IMR-90 (cell line): Measurements from ENCODE around the gene INTS3. TPM values are rescaled to one million over a fixed set of nuclear protein-coding genes. Genes with fewer than 3 reads are reported as not detected.

Experiments used
- ATAC-seq: fragments of 200-7000 bp; cut with Tn5 transposase; 2 replicates; pipeline ENCODE4 v1.9.1; 2020; ENCODE audit warnings: low read depth, mild to moderate bottlenecking, moderate library complexity
- BruUV-seq: library from RNA; stranded (reverse); fragments of 400-500 nt; replicated peaks from 2 replicates; lab custom pipeline; 2021; lab: Mats Ljungman, UMichigan
- CTCF ChIA-PET: fragments of 300-600 bp; formaldehyde crosslinking; extraction: SDS; loops from one replicate; lab custom pipeline; 2021; ENCODE audit warnings: antibody characterized with exemption; lab: Yijun Ruan, JAX
- POLR2A ChIA-PET: fragments of 300-600 bp; sonication (Branson Sonifier 250); formaldehyde crosslinking; loops from one replicate; lab custom pipeline; 2022; ENCODE audit warnings: antibody characterized with exemption; ENCODE audit not compliant: unreplicated experiment; lab: Charles Lee
- DNase-seq: peaks from one replicate; pipeline ENCODE4 v3.0.0; 2013
- H2AFZ ChIP-seq: replicated peaks from 2 replicates; pipeline ENCODE3; 2013; ENCODE audit warnings: low read length, mild to moderate bottlenecking; ENCODE audit not compliant: poor library complexity
- H2AK5ac ChIP-seq: 2 replicates; pipeline ENCODE4 v1.6.1; 2013; ENCODE audit warnings: low read depth, low read length, inconsistent platforms
- H2AK9ac ChIP-seq: replicated peaks from 2 replicates; pipeline ENCODE3; 2013; ENCODE audit warnings: mild to moderate bottlenecking, low read depth, low read length, moderate library complexity; ENCODE audit not compliant: poor library complexity
- H2BK120ac ChIP-seq: 2 replicates; pipeline ENCODE4 v1.6.1; 2013; ENCODE audit warnings: low read depth, low read length, inconsistent platforms
- H2BK15ac ChIP-seq: 3 replicates; pipeline ENCODE4 v1.6.1; 2013; ENCODE audit warnings: low read depth, low read length, inconsistent platforms
- H2BK20ac ChIP-seq: 2 replicates; pipeline ENCODE4 v1.6.1; 2013; ENCODE audit warnings: low read depth, mild to moderate bottlenecking, inconsistent platforms, low read length, moderate library complexity
- H2BK5ac ChIP-seq: 2 replicates; pipeline ENCODE4 v1.6.1; 2013; ENCODE audit warnings: mild to moderate bottlenecking, low read depth, low read length, inconsistent platforms; ENCODE audit not compliant: poor library complexity, severe bottlenecking
- H3K14ac ChIP-seq: replicated peaks from 2 replicates; pipeline ENCODE4 v1.6.1; 2013; ENCODE audit warnings: low read depth, low read length, inconsistent platforms
- H3K18ac ChIP-seq: 2 replicates; pipeline ENCODE4 v1.6.1; 2013; ENCODE audit warnings: low read depth, low read length, control low read depth
- H3K23ac ChIP-seq: 2 replicates; pipeline ENCODE4 v1.6.1; 2013; ENCODE audit warnings: low read depth, low read length, inconsistent platforms
- H3K27ac ChIP-seq: 2 replicates; pipeline ENCODE4 v1.5.1; 2013; ENCODE audit warnings: mild to moderate bottlenecking, control low read depth, low read length; ENCODE audit not compliant: insufficient read depth
- H3K27me3 ChIP-seq: 2 replicates; pipeline ENCODE4 v1.6.1; 2013; ENCODE audit warnings: low read length; ENCODE audit not compliant: control insufficient read depth, insufficient read depth
- H3K36me3 ChIP-seq: 2 replicates; pipeline ENCODE4 v1.6.1; 2013; ENCODE audit warnings: low read length, mixed read lengths; ENCODE audit not compliant: control insufficient read depth, insufficient read depth
- H3K4ac ChIP-seq: 2 replicates; pipeline ENCODE4 v1.6.1; 2013; ENCODE audit warnings: low read depth, low read length, inconsistent platforms
- H3K4me1 ChIP-seq: 2 replicates; pipeline ENCODE4 v1.6.1; 2013; ENCODE audit warnings: low read length, mixed read lengths; ENCODE audit not compliant: control insufficient read depth, insufficient read depth
- H3K4me2 ChIP-seq: 2 replicates; pipeline ENCODE4 v1.6.1; 2013; ENCODE audit warnings: low read depth, mild to moderate bottlenecking, control low read depth, low read length, moderate library complexity
- H3K4me3 ChIP-seq: 2 replicates; pipeline ENCODE4 v1.5.1; 2013; ENCODE audit warnings: low read depth, mild to moderate bottlenecking, control low read depth, low read length, moderate library complexity; ENCODE audit not compliant: insufficient read depth
- H3K56ac ChIP-seq: 2 replicates; pipeline ENCODE4 v1.6.1; 2013; ENCODE audit warnings: low read length, inconsistent platforms; ENCODE audit not compliant: insufficient read depth; ENCODE audit errors: extremely low read depth
- H3K79me1 ChIP-seq, 2 experiments: 2 replicates each; pipeline ENCODE4 v1.6.1; 2013; ENCODE audit warnings: low read length in 2 of 2, inconsistent platforms in 1 of 2, low read depth in 1 of 2
- H3K9ac ChIP-seq: 2 replicates; pipeline ENCODE4 v1.6.1; 2013; ENCODE audit warnings: low read depth, low read length, control low read depth
- H3K9me1 ChIP-seq: 2 replicates; pipeline ENCODE4 v1.6.1; 2013; ENCODE audit warnings: low read length, inconsistent platforms; ENCODE audit not compliant: insufficient read depth
- H3K9me3 ChIP-seq: 2 replicates; pipeline ENCODE4 v1.6.1; 2013; ENCODE audit warnings: low read length; ENCODE audit not compliant: control insufficient read depth, insufficient read depth
- H4K20me1 ChIP-seq: 2 replicates; pipeline ENCODE4 v1.6.1; 2013; ENCODE audit warnings: low read length, inconsistent platforms; ENCODE audit not compliant: insufficient read depth
- H4K5ac ChIP-seq: 2 replicates; pipeline ENCODE4 v1.6.1; 2013; ENCODE audit warnings: mild to moderate bottlenecking, low read depth, low read length, control low read depth
- H4K8ac ChIP-seq, 2 experiments: 2 replicates each; pipeline ENCODE4 v1.6.1; 2013; ENCODE audit warnings: low read depth in 2 of 2, low read length in 2 of 2, control low read depth in 1 of 2, inconsistent platforms in 1 of 2
- H4K91ac ChIP-seq: 2 replicates; pipeline ENCODE4 v1.6.1; 2013; ENCODE audit warnings: low read depth, low read length, inconsistent platforms; ENCODE audit not compliant: insufficient read depth
- BHLHE40 ChIP-seq: fragments of 150-350 bp; IDR thresholded peaks from 2 replicates; pipeline ENCODE4 v1.6.1; 2016; ENCODE audit warnings: mild to moderate bottlenecking, low read depth, low read length
- CEBPB ChIP-seq: IDR thresholded peaks from 2 replicates; pipeline ENCODE4 v1.6.1; 2012; ENCODE audit warnings: low read depth, low read length, improper control_type of control experiment
- CHD1 ChIP-seq: IDR thresholded peaks from 2 replicates; pipeline ENCODE4 v1.6.1; 2012; ENCODE audit warnings: low read depth, low read length, improper control_type of control experiment
- FOS ChIP-seq: fragments of 150-350 bp; IDR thresholded peaks from 2 replicates; pipeline ENCODE4 v1.6.1; 2016; ENCODE audit warnings: low read depth, low read length
- MAFK ChIP-seq: IDR thresholded peaks from 2 replicates; pipeline ENCODE4 v1.6.1; 2012; ENCODE audit warnings: low read depth, low read length, improper control_type of control experiment
- MAZ ChIP-seq: IDR thresholded peaks from 2 replicates; pipeline ENCODE4 v1.6.1; 2012; ENCODE audit warnings: low read depth, mild to moderate bottlenecking, low read length, improper control_type of control experiment, moderate library complexity, borderline replicate concordance
- MXI1 ChIP-seq: IDR thresholded peaks from 2 replicates; pipeline ENCODE4 v1.6.1; 2012; ENCODE audit warnings: low read depth, mild to moderate bottlenecking, low read length, moderate library complexity, borderline replicate concordance
- NFE2L2 ChIP-seq: fragments of 150-350 bp; IDR thresholded peaks from 2 replicates; pipeline ENCODE4 v1.6.1; 2016; ENCODE audit warnings: low read depth, mild to moderate bottlenecking, low read length
- POLR2A ChIP-seq: IDR thresholded peaks from 2 replicates; pipeline ENCODE4 v1.6.1; 2012; ENCODE audit warnings: mild to moderate bottlenecking, low read depth, low read length
- RAD21 ChIP-seq: IDR thresholded peaks from 2 replicates; pipeline ENCODE4 v1.6.1; 2012; ENCODE audit warnings: low read length, improper control_type of control experiment
- RCOR1 ChIP-seq: IDR thresholded peaks from 2 replicates; pipeline ENCODE4 v1.6.1; 2012; ENCODE audit warnings: mild to moderate bottlenecking, low read length, improper control_type of control experiment; ENCODE audit not compliant: insufficient replicate concordance
- RFX5 ChIP-seq: IDR thresholded peaks from 2 replicates; pipeline ENCODE4 v1.8.0; 2012; ENCODE audit warnings: low read depth, mild to moderate bottlenecking, low read length, moderate library complexity
- SMC3 ChIP-seq: fragments of 150-350 bp; IDR thresholded peaks from 2 replicates; pipeline ENCODE4 v1.6.1; 2016; ENCODE audit warnings: low read depth, mild to moderate bottlenecking, antibody characterized with exemption, low read length, moderate library complexity
- WGBS, 2 experiments: methylation state at CpG; one replicate each; pipeline versions ENCODE4 v1.1.5 to v1.1.7; 2013; ENCODE audit warnings: missing lambda C conversion rate in 2 of 2; ENCODE audit not compliant: insufficient read length in 1 of 2; ENCODE audit errors: extremely low coverage in 2 of 2; 5-methylcytosine and 5-hydroxymethylcytosine counted together
- dilution Hi-C: fragments of 300-500 bp; cut with HindIII; formaldehyde crosslinking; loops from one replicate; pipeline ENCODE4 v1.14.3; 2018; ENCODE audit warnings: low sequenced_read_pairs; ENCODE audit not compliant: unreplicated experiment
- in situ Hi-C: fragments of 300-500 bp; cut with MboI; formaldehyde crosslinking; loops from 3 replicates; pipeline ENCODE4 v1.14.3; 2019; ENCODE audit warnings: low sequenced_read_pairs, inconsistent platforms, mixed read lengths
- intact Hi-C: fragments of 100-400 bp; cut with micrococcal nuclease; formaldehyde crosslinking; loops from 2 replicates; pipeline ENCODE4 v1.10.0; 2022
- polyA plus RNA-seq, 3 experiments: library from polyadenylated mRNA; depleted of rRNA; stranded (reverse); fragments of >200 nt; gene quantifications; 2 replicates each; pipeline ENCODE4 v1.2.3, GENCODE V29; 2012; ENCODE audit warnings: low replicate concordance in 1 of 3
- total RNA-seq: library from RNA; depleted of rRNA; stranded (reverse); fragments of >200 nt; gene quantifications from 2 replicates; pipeline ENCODE4 v1.2.3, GENCODE V29; 2012
- TF ChIP-seq, protein P1 (sequence below): conservative IDR thresholded peaks from 2 replicates; pipeline ENCODE4 v1.5.1; 2012; ENCODE audit warnings: mild to moderate bottlenecking, low read depth, low read length, improper control_type of control experiment
- TF ChIP-seq, protein P2 (sequence below): fragments of 150-350 bp; IDR thresholded peaks from 2 replicates; pipeline ENCODE4 v1.6.1; 2017; ENCODE audit warnings: mild to moderate bottlenecking, antibody characterized with exemption, low read length, low read depth
- TF ChIP-seq, protein P3 (sequence below): fragments of 150-350 bp; IDR thresholded peaks from 2 replicates; pipeline ENCODE4 v1.6.1; 2016; ENCODE audit warnings: low read depth, mild to moderate bottlenecking, low read length, moderate library complexity, borderline replicate concordance

INTS3 gene
- total and polyA plus RNA-seq, 2 of the 4 experiments (the other 2 are of a cell fraction): 33.5 to 59.4 TPM

DNA sequence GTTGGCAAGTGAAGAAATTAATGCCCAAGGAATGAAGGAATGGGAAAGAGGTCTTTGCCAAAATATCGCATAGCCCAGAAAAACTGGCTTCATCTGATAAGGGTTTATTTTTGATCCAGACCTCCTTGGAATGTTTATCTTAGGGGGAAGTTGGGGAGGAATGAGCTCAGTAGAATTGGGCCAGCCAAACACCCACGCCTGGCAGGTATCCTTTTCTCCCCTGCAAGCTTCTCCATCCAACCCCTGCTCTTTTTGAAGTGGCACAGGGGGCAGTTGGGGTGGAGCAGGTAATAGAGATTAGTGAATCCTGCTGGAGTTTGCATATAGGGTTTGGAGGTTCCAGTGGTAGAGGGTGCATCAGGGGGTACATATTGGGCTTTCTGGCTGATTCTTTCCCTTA lies 21.1 kb downstream of the INTS3 start:
- BruUV-seq: no TSS peak
- TF ChIP-seq, protein P1, sequence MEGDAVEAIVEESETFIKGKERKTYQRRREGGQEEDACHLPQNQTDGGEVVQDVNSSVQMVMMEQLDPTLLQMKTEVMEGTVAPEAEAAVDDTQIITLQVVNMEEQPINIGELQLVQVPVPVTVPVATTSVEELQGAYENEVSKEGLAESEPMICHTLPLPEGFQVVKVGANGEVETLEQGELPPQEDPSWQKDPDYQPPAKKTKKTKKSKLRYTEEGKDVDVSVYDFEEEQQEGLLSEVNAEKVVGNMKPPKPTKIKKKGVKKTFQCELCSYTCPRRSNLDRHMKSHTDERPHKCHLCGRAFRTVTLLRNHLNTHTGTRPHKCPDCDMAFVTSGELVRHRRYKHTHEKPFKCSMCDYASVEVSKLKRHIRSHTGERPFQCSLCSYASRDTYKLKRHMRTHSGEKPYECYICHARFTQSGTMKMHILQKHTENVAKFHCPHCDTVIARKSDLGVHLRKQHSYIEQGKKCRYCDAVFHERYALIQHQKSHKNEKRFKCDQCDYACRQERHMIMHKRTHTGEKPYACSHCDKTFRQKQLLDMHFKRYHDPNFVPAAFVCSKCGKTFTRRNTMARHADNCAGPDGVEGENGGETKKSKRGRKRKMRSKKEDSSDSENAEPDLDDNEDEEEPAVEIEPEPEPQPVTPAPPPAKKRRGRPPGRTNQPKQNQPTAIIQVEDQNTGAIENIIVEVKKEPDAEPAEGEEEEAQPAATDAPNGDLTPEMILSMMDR: no peak
- TF ChIP-seq CHD1 (no peak), MAZ (no peak), MXI1 (no peak), CEBPB (no peak), SMC3 (no peak), RAD21 (no peak), BHLHE40 (no peak), NFE2L2 (no peak), MAFK (no peak), FOS (no peak), RCOR1 (no peak), POLR2A (no peak), RFX5 (no peak)
- TF ChIP-seq, protein P2, sequence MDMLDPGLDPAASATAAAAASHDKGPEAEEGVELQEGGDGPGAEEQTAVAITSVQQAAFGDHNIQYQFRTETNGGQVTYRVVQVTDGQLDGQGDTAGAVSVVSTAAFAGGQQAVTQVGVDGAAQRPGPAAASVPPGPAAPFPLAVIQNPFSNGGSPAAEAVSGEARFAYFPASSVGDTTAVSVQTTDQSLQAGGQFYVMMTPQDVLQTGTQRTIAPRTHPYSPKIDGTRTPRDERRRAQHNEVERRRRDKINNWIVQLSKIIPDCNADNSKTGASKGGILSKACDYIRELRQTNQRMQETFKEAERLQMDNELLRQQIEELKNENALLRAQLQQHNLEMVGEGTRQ: no peak
- TF ChIP-seq, protein P3, sequence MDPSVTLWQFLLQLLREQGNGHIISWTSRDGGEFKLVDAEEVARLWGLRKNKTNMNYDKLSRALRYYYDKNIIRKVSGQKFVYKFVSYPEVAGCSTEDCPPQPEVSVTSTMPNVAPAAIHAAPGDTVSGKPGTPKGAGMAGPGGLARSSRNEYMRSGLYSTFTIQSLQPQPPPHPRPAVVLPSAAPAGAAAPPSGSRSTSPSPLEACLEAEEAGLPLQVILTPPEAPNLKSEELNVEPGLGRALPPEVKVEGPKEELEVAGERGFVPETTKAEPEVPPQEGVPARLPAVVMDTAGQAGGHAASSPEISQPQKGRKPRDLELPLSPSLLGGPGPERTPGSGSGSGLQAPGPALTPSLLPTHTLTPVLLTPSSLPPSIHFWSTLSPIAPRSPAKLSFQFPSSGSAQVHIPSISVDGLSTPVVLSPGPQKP: no peak
- Histone ChIP-seq H3K9me1 (no peaks in the 10 kb centered on the region), H3K4ac (no peak overlapping the region), H3K27ac (no peak overlapping the region), H2BK20ac (no peak overlapping the region), H2BK5ac (no peak overlapping the region), H3K4me3 (no peak overlapping the region), H4K5ac (no peak overlapping the region), H4K91ac (no peak overlapping the region), H3K9ac (no peak overlapping the region), H3K14ac (no peak overlapping the region), H2AFZ (no peak overlapping the region), H4K8ac (no peak overlapping the region), H2AK9ac (no peak overlapping the region), H2BK120ac (no peak overlapping the region), H3K4me1 (peaks cover 2% of the 10 kb centered on the region), H2BK15ac (no peak overlapping the region), H3K23ac (no peak overlapping the region), H4K20me1 (no peaks in the 10 kb centered on the region), H3K4me2 (no peak overlapping the region), H3K36me3 (peaks cover 33% of the 10 kb centered on the region), H3K79me1 (peaks cover 5 to 8% of the 10 kb centered on the region in 2 experiments), H3K9me3 (no peaks in the 10 kb centered on the region), H3K18ac (no peak overlapping the region), H3K56ac (no peak overlapping the region), H2AK5ac (no peak overlapping the region), H3K27me3 (no peaks in the 10 kb centered on the region)
- ChIA-PET POLR2A (no interaction called here), CTCF (interaction anchor here (0.6 to 1.5 kb wide), 2 partner anchors 51 to 238 kb away, joined by 3 read pairs; no protein-coding TSS in a partner anchor)
- dilution Hi-C loops (no loop called here), in situ Hi-C loops (loop anchor here (5.0 kb wide), 2 partner anchors 72 to 242 kb away; partner anchors contain the start of gene NPR1), intact Hi-C loops (loop anchor here (1.0 kb wide), 5 partner anchors 72 to 397 kb away; no protein-coding TSS in a partner anchor)
- no CpG with 5 or more reads among the region's 2 CpGs for WGBS, 2 experiments
- ATAC-seq (no peak; the same call in 1 of the 2 replicates), DNase-seq (no peak)
